ENCODE measurements around the gene CTBP1. TPM values are rescaled to one million over a fixed set of nuclear protein-coding genes. Genes with fewer than 3 reads are reported as not detected.

The CTBP1 gene
- total RNA-seq, 1 experiment from 2014 or later: 223 TPM

DNA sequence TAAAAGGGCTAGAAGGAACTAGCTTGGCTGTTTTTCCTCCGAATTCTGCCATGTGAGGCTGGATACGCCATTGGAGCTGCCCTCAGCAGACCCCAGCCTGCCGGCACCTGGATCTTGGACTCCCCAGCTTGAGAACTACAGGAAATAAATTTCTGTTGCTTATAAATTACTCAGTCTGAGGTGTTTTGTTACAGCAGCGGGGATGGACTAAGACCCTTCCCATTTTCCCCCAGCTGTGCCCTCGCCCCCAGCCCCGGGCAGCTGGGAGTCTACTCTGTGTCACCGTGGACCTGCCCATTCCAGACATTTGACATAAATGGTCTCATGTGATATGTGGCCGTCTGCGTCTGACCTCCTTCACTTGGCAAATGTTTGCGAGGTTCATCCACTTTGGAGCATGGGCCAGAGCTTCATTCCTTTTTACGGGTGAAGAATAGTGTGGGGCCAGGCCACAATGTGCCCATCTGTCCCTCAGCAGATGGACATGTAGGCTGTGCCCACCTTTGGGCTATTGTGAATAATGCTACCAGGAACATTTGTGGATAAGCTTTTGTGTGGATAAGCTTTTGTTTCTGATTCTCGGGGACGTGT is 45.8 kb downstream of the CTBP1 start:
- Histone ChIP-seq H3K79me2 (ENCODE audit: low read length) (no peaks in the 10 kb centered on the region), H3K27me3 (ENCODE audit: low read length) (no peaks in the 10 kb centered on the region), H2AFZ (ENCODE audit: low read length) (no peak overlapping the region), H3K4me3 (ENCODE audit: low read length) (no peak overlapping the region), H4K20me1 (ENCODE audit: low read length) (no peaks in the 10 kb centered on the region), H3K36me3 (ENCODE audit: low read depth, low read length) (no peaks in the 10 kb centered on the region), H3K9me3 (ENCODE audit: low read length) (no peaks in the 10 kb centered on the region), H3K4me1 (ENCODE audit: insufficient read depth, low read length) (no peaks in the 10 kb centered on the region), H3K9me2 (replicated peaks; ENCODE audit: low read length) (no peaks in the 10 kb centered on the region), H3F3A (ENCODE audit: low read length, unreplicated experiment) (no peaks in the 10 kb centered on the region), H3K9ac (ENCODE audit: low read length) (no peak overlapping the region), H3K27ac (ENCODE audit: low read length) (no peak overlapping the region), H3K4me2 (ENCODE audit: low read length) (no peak overlapping the region)
- no peak for DNase-seq
- no TSS peak for BruUV-seq (replicated peaks)
- no peak for ATAC-seq
- ChIA-PET CTCF (no interaction called here), POLR2A (ENCODE audit: unreplicated experiment) (no interaction called here)
- intact Hi-C loops (cut with micrococcal nuclease): no loop called here
- TF ChIP-seq EZH2phosphoT487 (IDR thresholded peaks at IDR 0.05; ENCODE audit: borderline replicate concordance, low read length) (no peak), EZH2 (IDR thresholded peaks at IDR 0.05; ENCODE audit: low read length, unreplicated experiment) (no peak)
- TF ChIP-seq, protein P1, sequence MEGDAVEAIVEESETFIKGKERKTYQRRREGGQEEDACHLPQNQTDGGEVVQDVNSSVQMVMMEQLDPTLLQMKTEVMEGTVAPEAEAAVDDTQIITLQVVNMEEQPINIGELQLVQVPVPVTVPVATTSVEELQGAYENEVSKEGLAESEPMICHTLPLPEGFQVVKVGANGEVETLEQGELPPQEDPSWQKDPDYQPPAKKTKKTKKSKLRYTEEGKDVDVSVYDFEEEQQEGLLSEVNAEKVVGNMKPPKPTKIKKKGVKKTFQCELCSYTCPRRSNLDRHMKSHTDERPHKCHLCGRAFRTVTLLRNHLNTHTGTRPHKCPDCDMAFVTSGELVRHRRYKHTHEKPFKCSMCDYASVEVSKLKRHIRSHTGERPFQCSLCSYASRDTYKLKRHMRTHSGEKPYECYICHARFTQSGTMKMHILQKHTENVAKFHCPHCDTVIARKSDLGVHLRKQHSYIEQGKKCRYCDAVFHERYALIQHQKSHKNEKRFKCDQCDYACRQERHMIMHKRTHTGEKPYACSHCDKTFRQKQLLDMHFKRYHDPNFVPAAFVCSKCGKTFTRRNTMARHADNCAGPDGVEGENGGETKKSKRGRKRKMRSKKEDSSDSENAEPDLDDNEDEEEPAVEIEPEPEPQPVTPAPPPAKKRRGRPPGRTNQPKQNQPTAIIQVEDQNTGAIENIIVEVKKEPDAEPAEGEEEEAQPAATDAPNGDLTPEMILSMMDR (conservative IDR thresholded peaks at IDR 0.05; ENCODE audit: low read depth, low read length): no peak

DNA sequence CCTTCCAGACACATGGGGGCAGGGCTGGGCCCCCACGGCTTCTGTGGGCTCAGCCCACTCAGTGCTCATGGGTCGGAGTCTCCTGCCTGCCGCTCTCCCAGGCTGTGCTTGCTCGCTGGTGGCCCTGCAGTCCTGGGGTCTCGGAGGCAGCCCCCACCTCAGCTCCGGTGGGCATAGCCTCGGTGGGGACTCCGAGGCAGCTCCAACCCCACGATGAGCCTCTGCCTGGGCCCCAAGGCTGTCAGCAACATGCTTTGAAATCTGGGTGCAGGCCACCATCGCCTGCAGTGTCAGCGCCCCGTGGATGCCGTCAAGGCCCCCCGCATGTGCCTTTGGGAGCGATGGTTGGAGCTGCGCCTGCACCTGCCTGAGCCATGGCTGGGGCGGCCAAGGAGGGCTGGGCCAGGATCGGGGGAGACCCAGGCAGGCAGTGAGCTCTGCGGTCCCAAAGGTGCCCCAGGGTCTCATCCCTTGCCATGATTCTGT is 46.4 kb downstream of the CTBP1 start:
- TF ChIP-seq, protein P1 (conservative IDR thresholded peaks at IDR 0.05; ENCODE audit: low read depth, low read length): no peak
- no peak for TF ChIP-seq EZH2 (IDR thresholded peaks at IDR 0.05; ENCODE audit: low read length, unreplicated experiment)
- no peak for TF ChIP-seq EZH2phosphoT487 (IDR thresholded peaks at IDR 0.05; ENCODE audit: borderline replicate concordance, low read length)
- no TSS peak for BruUV-seq (replicated peaks)
- ChIA-PET POLR2A (ENCODE audit: unreplicated experiment) (no interaction called here), CTCF (no interaction called here)
- intact Hi-C loops (cut with micrococcal nuclease): no loop called here
- H3K79me2 ChIP-seq (ENCODE audit: low read length): no peaks in the 10 kb centered on the region
- no peak for DNase-seq
- H3K4me3 ChIP-seq (ENCODE audit: low read length): no peak overlapping the region
- no peaks in the 10 kb centered on the region for H3K9me3 ChIP-seq (ENCODE audit: low read length)
- no peaks in the 10 kb centered on the region for H3K27me3 ChIP-seq (ENCODE audit: low read length)
- H2AFZ ChIP-seq (ENCODE audit: low read length): no peak overlapping the region
- no peaks in the 10 kb centered on the region for H3K36me3 ChIP-seq (ENCODE audit: low read depth, low read length)
- H3K4me2 ChIP-seq (ENCODE audit: low read length): no peak overlapping the region
- no peak overlapping the region for H3K9ac ChIP-seq (ENCODE audit: low read length)
- ATAC-seq: no peak
- no peak overlapping the region for H3K27ac ChIP-seq (ENCODE audit: low read length)
- H3K4me1 ChIP-seq (ENCODE audit: insufficient read depth, low read length): no peaks in the 10 kb centered on the region
- no peaks in the 10 kb centered on the region for H3K9me2 ChIP-seq (replicated peaks; ENCODE audit: low read length)
- no peaks in the 10 kb centered on the region for H4K20me1 ChIP-seq (ENCODE audit: low read length)
- no peaks in the 10 kb centered on the region for H3F3A ChIP-seq (ENCODE audit: low read length, unreplicated experiment)

DNA sequence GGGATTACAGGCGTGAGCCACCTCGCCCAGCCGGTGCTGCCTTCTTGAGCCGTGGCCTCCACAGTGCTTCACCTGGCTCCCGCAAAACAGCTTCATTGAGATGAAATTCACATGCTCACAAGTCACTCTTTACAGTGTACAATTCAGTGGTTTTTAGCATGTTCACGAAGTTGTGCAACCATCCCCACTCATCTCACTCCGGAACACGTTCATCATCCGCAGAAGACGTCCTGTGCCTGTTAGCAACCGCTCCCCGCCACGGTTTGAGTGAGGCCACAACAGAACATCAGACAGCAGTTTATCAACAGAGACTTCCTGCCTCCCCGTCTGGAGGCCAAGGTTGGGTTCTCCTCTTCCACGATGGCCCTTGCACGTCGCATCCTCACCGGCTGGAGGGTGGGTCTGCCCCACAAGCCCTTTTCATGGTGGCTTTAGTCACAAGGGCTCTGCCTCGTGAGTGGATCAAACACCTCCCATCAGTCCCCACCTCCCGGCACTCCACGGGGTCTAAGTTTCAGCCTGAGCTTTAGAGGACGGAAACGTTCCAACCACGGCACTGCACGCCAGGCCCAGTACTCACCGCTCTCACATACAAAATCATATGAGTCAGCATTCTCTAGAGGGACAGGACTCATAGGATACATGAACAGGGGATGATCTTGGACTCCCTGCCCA is 46.9 kb downstream of the CTBP1 start:
- POLR2A ChIA-PET (ENCODE audit: unreplicated experiment): no interaction called here
- Histone ChIP-seq H3K4me2 (ENCODE audit: low read length) (no peak overlapping the region), H2AFZ (ENCODE audit: low read length) (no peak overlapping the region)

More for the DNA sequence above, 46.9 kb downstream of the CTBP1 start:
- Histone ChIP-seq H4K20me1 (ENCODE audit: low read length) (no peaks in the 10 kb centered on the region), H3F3A (ENCODE audit: low read length, unreplicated experiment) (no peaks in the 10 kb centered on the region), H3K27me3 (ENCODE audit: low read length) (no peaks in the 10 kb centered on the region), H3K9me3 (ENCODE audit: low read length) (no peaks in the 10 kb centered on the region), H3K27ac (ENCODE audit: low read length) (no peak overlapping the region), H3K4me3 (ENCODE audit: low read length) (no peak overlapping the region), H3K36me3 (ENCODE audit: low read depth, low read length) (no peaks in the 10 kb centered on the region), H3K9me2 (replicated peaks; ENCODE audit: low read length) (no peaks in the 10 kb centered on the region), H3K4me1 (ENCODE audit: insufficient read depth, low read length) (no peaks in the 10 kb centered on the region), H3K79me2 (ENCODE audit: low read length) (no peaks in the 10 kb centered on the region), H3K9ac (ENCODE audit: low read length) (no peak overlapping the region)
- no peak for DNase-seq
- CTCF ChIA-PET: no interaction called here
- TF ChIP-seq EZH2phosphoT487 (IDR thresholded peaks at IDR 0.05; ENCODE audit: borderline replicate concordance, low read length): no peak
- TF ChIP-seq EZH2 (IDR thresholded peaks at IDR 0.05; ENCODE audit: low read length, unreplicated experiment): no peak
- TF ChIP-seq, protein P1 (conservative IDR thresholded peaks at IDR 0.05; ENCODE audit: low read depth, low read length): no peak
- BruUV-seq (replicated peaks): no TSS peak
- ATAC-seq: no peak
- intact Hi-C loops (cut with micrococcal nuclease): no loop called here

Measured in PC-3 (cell line).